CD1c-positive myeloid dendritic cell (primary cell): ENCODE results near the gene BTRC.

Experiments
- DNase-seq: peaks from one replicate; pipeline ENCODE4 v3.0.0-alpha.2; 2016; ENCODE audit errors: extremely low spot score

The BTRC gene

GRCh38 chr10:101567165-101568006, 213.4 kb downstream of the BTRC start:
- DNase-seq, result no peak

- no peak for DNase-seq
Observed at GRCh38 chr10:101568054-101568745, 214.2 kb downstream of the BTRC start.

- DNase-seq, result no peak
Observed at GRCh38 chr10:101569323-101569621, 215.3 kb downstream of the BTRC start.

- peak; percentile 86 for DNase-seq
Observed at GRCh38 chr10:101569622-101570427, 215.9 kb downstream of the BTRC start.

GRCh38 chr10:101570428-101571270, 216.7 kb downstream of the BTRC start:
- peak; percentile 21 for DNase-seq

GRCh38 chr10:101571271-101571925, 217.4 kb downstream of the BTRC start:
- no peak for DNase-seq

- DNase-seq, result no peak
Observed at GRCh38 chr10:101572126-101572525, 218.2 kb downstream of the BTRC start.

- DNase-seq, result no peak
Observed at GRCh38 chr10:101572785-101573184, 218.8 kb downstream of the BTRC start.

- no peak for DNase-seq
Observed at GRCh38 chr10:101573885-101574753, 220.2 kb downstream of the BTRC start.

- no peak for DNase-seq
Observed at GRCh38 chr10:101575091-101575490, 221.1 kb downstream of the BTRC start.

- no peak for DNase-seq
Observed at GRCh38 chr10:101575580-101576210, 221.7 kb downstream of the BTRC start.

GRCh38 chr10:101576211-101576863, 222.4 kb downstream of the BTRC start:
- no peak for DNase-seq

GRCh38 chr10:101577121-101577871, 223.3 kb downstream of the BTRC start:
- DNase-seq, result no peak

- DNase-seq, result no peak
Observed at GRCh38 chr10:101578192-101578591, 224.2 kb downstream of the BTRC start.

GRCh38 chr10:101578803-101579515, 225.0 kb downstream of the BTRC start:
- no peak for DNase-seq

GRCh38 chr10:101579516-101579870, 225.5 kb downstream of the BTRC start:
- no peak for DNase-seq

- DNase-seq, result no peak
Observed at GRCh38 chr10:101580486-101581399, 226.8 kb downstream of the BTRC start.
